Measurements from ENCODE around the gene KHSRP. TPM values are rescaled to one million over a fixed set of nuclear protein-coding genes. Genes with fewer than 3 reads are reported as not detected.

KHSRP gene
- total RNA-seq, 1 donor from 2014 or later = 102 TPM

GRCh38 chr19:6424939-6425731 lies 524 bp upstream of the KHSRP start:
- intact Hi-C loops (cut with DNase I) = loop anchor here (5.0 kb wide), 1 partner anchor 312 kb away; the partner anchor contains the start of genes GPR108 and TRIP10
- H3K27ac ChIP-seq = peak overlapping the region; percentile 82
- H3K9me3 ChIP-seq = no peaks in the 10 kb centered on the region
- TF ChIP-seq POLR2AphosphoS5 (IDR thresholded peaks at IDR 0.05; ENCODE audit: insufficient read depth in 1 of 2, low read depth in 1 of 2) (peak; percentile 72 to 96), CTCF (IDR thresholded peaks at IDR 0.05) (peak in 1 of 3 experiments; percentile 19), POLR2A (IDR thresholded peaks at IDR 0.05) (no peak)
- DNase-seq (ENCODE audit: extremely low spot score in 2 of 2) = peak; percentile 100
- H3K36me3 ChIP-seq = peaks cover 0 to 14% of the 10 kb centered on the region in 2 donors
- no peaks in the 10 kb centered on the region for H3K27me3 ChIP-seq
- H3K4me1 ChIP-seq = peaks cover 38% of the 10 kb centered on the region
- H3K4me3 ChIP-seq = peak overlapping the region; percentile 43 to 76

- Histone ChIP-seq H3K27ac (peak overlapping the region; percentile 75), H3K27me3 (no peaks in the 10 kb centered on the region), H3K9me3 (no peaks in the 10 kb centered on the region), H3K4me1 (peaks cover 38% of the 10 kb centered on the region), H3K4me3 (peak overlapping the region; percentile 76 to 80), H3K36me3 (peaks cover 0 to 28% of the 10 kb centered on the region in 2 donors)
- TF ChIP-seq POLR2AphosphoS5 (IDR thresholded peaks at IDR 0.05; ENCODE audit: insufficient read depth in 1 of 2, low read depth in 1 of 2) (no peak), CTCF (IDR thresholded peaks at IDR 0.05) (no peak), POLR2A (IDR thresholded peaks at IDR 0.05) (no peak)
- DNase-seq (ENCODE audit: extremely low spot score in 2 of 2) = no peak
- intact Hi-C loops (cut with DNase I) = loop anchor here (5.0 kb wide), 1 partner anchor 314 kb away; the partner anchor contains the start of genes GPR108 and TRIP10
These were observed 964 bp downstream of the KHSRP start for GRCh38 chr19:6423499-6424194.

- no peaks in the 10 kb centered on the region for H3K9me3 ChIP-seq
- intact Hi-C loops (cut with DNase I) = loop anchor here (5.0 kb wide), 1 partner anchor 316 kb away; the partner anchor contains the start of genes GPR108 and TRIP10
- no peaks in the 10 kb centered on the region for H3K27me3 ChIP-seq
- DNase-seq (ENCODE audit: extremely low spot score in 2 of 2) = no peak
- no peak for TF ChIP-seq CTCF (IDR thresholded peaks at IDR 0.05)
- TF ChIP-seq POLR2AphosphoS5 (IDR thresholded peaks at IDR 0.05; ENCODE audit: insufficient read depth in 1 of 2, low read depth in 1 of 2) = no peak
- TF ChIP-seq POLR2A (IDR thresholded peaks at IDR 0.05) = no peak
- H3K4me3 ChIP-seq = no peak overlapping the region
- peaks cover 0 to 52% of the 10 kb centered on the region in 2 donors for H3K36me3 ChIP-seq
- peaks cover 38% of the 10 kb centered on the region for H3K4me1 ChIP-seq
- no peak overlapping the region for H3K27ac ChIP-seq
These were observed 3.3 kb downstream of the KHSRP start for GRCh38 chr19:6421075-6422014.

GRCh38 chr19:6418562-6418932 lies 6.1 kb downstream of the KHSRP start:
- TF ChIP-seq POLR2AphosphoS5 (IDR thresholded peaks at IDR 0.05; ENCODE audit: insufficient read depth in 1 of 2, low read depth in 1 of 2) (no peak), POLR2A (IDR thresholded peaks at IDR 0.05) (no peak), CTCF (IDR thresholded peaks at IDR 0.05) (no peak)
- Histone ChIP-seq H3K4me3 (no peak overlapping the region), H3K36me3 (peaks cover 0 to 76% of the 10 kb centered on the region in 2 donors), H3K4me1 (peaks cover 28% of the 10 kb centered on the region), H3K9me3 (no peaks in the 10 kb centered on the region), H3K27ac (no peak overlapping the region), H3K27me3 (no peaks in the 10 kb centered on the region)
- intact Hi-C loops (cut with DNase I) = no loop called here
- no peak for DNase-seq (ENCODE audit: extremely low spot score in 2 of 2)

Measured in vagina (tissue), 2 donors.